T-cell (primary cell): Measurements from ENCODE around the gene ROPN1L. TPM values are rescaled to one million over a fixed set of nuclear protein-coding genes. Genes with fewer than 3 reads are reported as not detected.

Experiments used
- ATAC-seq, 4 experiments: fragments of 200-7000 bp in 3 of 4; fragments of 150-1000 bp in 1 of 4; cut with Tn5 transposase; replicated peaks in 1 of 4; 1 replicate in 3 of 4; 2 replicates in 1 of 4; pipeline ENCODE4 v1.10.0; 2021; ENCODE audit warnings: moderate library complexity in 3 of 4, mild to moderate bottlenecking in 2 of 4, moderate number of reproducible peaks in 1 of 4
- CTCF ChIA-PET, 2 donors: fragments of 300-600 bp; sonication (Branson Sonifier 250); formaldehyde crosslinking; loops; one replicate each; lab custom pipeline; 2022; ENCODE audit warnings: antibody characterized with exemption in 2 of 2; lab: Charles Lee
- POLR2A ChIA-PET, 2 donors: fragments of 300-600 bp; sonication (Branson Sonifier 250); formaldehyde crosslinking; loops; one replicate each; lab custom pipeline; 2022; ENCODE audit warnings: antibody characterized with exemption in 2 of 2; lab: Charles Lee
- DNase-seq, 35 experiments: peaks; one replicate each; pipeline versions ENCODE4 v3.0.0 to v3.0.0-alpha.2; 2013 to 2023
- H3K27ac ChIP-seq: one replicate; pipeline ENCODE4 v1.5.1; 2013; ENCODE audit warnings: low read length
- H3K27me3 ChIP-seq, 2 experiments: replicated peaks in 1 of 2; 1 replicate in 1 of 2; 2 replicates in 1 of 2; pipeline versions ENCODE4 v1.6.1 to v1.7.0; 2013; ENCODE audit warnings: low read length in 1 of 2, mixed read lengths in 1 of 2; ENCODE audit not compliant: control insufficient read depth in 2 of 2, insufficient read depth in 2 of 2; ENCODE audit errors: extremely low read depth in 1 of 2
- H3K36me3 ChIP-seq, 2 donors: 1 replicate in 1 of 2; 2 replicates in 1 of 2; pipeline versions ENCODE4 v1.6.1 to v1.7.0; 2013; ENCODE audit warnings: low read length in 1 of 2; ENCODE audit not compliant: control insufficient read depth in 2 of 2, insufficient read depth in 1 of 2; ENCODE audit errors: extremely low read depth in 1 of 2
- H3K4me1 ChIP-seq, 2 experiments: 1 replicate in 1 of 2; 2 replicates in 1 of 2; pipeline versions ENCODE4 v1.6.1 to v1.7.0; 2013; ENCODE audit warnings: low read length in 2 of 2, mixed read lengths in 1 of 2; ENCODE audit not compliant: insufficient read depth in 2 of 2, control insufficient read depth in 1 of 2; ENCODE audit errors: extremely low read depth in 1 of 2
- H3K4me3 ChIP-seq, 2 donors: 1 replicate in 1 of 2; 2 replicates in 1 of 2; pipeline versions ENCODE4 v1.5.1 to v1.7.0; 2013; ENCODE audit warnings: mild to moderate bottlenecking in 2 of 2, low read length in 1 of 2, moderate library complexity in 1 of 2; ENCODE audit not compliant: control insufficient read depth in 1 of 2; ENCODE audit errors: extremely low read depth in 1 of 2
- H3K9me3 ChIP-seq: 2 replicates; pipeline ENCODE4 v1.7.0; 2013
- H3K27ac Mint-ChIP-seq, 2 donors: one replicate each; pipeline ENCODE4 v1.8.0; 2020 to 2021; ENCODE audit warnings: mild to moderate bottlenecking in 2 of 2, mixed read lengths in 2 of 2
- H3K27me3 Mint-ChIP-seq, 2 donors: one replicate each; pipeline ENCODE4 v1.8.0; 2021 to 2022; ENCODE audit warnings: mixed read lengths in 2 of 2
- H3K36me3 Mint-ChIP-seq: one replicate; pipeline ENCODE4 v1.8.0; 2021; ENCODE audit warnings: mixed read lengths
- H3K4me1 Mint-ChIP-seq, 3 donors: one replicate each; pipeline ENCODE4 v1.8.0; 2020 to 2022; ENCODE audit warnings: mixed read lengths in 3 of 3, mild to moderate bottlenecking in 1 of 3
- H3K4me3 Mint-ChIP-seq, 3 donors: one replicate each; pipeline ENCODE4 v1.8.0; 2020 to 2022; ENCODE audit warnings: mild to moderate bottlenecking in 3 of 3, mixed read lengths in 3 of 3, moderate library complexity in 3 of 3
- H3K9me3 Mint-ChIP-seq, 3 donors: one replicate each; pipeline ENCODE4 v1.8.0; 2020 to 2022; ENCODE audit warnings: mixed read lengths in 3 of 3
- WGBS: methylation state at CpG from one replicate; pipeline ENCODE4 v1.1.5; 2013; ENCODE audit warnings: missing lambda C conversion rate; ENCODE audit not compliant: insufficient coverage; 5-methylcytosine and 5-hydroxymethylcytosine counted together
- total RNA-seq, 35 experiments: library from RNA in 6 of 35; stranded (reverse) in 6 of 35; fragments of 120-200 nt in 1 of 35; gene quantifications; one replicate each; pipeline versions ENCODE4 v1.2.1 to v1.2.4 and lab custom pipeline; 2013 to 2026

Gene ROPN1L
- total RNA-seq, 5 donors from 2014 or later (not counting 1 experiment from before 2014, with no cell fraction given) = 0.61 to 1.5 (median 0.95) TPM

DNA sequence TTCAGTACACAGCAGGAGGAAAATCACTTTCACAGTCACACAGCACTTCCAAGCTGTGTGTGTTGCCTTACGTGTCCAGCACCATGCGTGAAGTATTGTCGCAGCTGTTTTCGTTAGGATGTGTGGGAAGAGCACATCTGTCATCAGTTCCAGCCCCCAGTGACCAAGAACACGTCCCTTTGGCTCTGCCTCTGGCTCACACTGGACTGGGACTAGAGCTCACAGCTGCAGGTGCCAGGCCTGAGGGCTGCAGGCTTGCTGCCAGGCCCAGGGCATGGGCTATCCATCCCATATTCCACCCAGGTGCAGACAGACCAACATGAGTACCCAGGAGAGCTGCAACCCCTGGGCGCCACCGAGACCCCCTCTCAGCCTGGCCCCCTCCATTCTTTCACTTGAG, 61.6 kb downstream of the ROPN1L start:
- ATAC-seq = no peak
- no peaks in the 10 kb centered on the region for H3K9me3 ChIP-seq
- Mint-ChIP-seq H3K36me3 (no peaks in the 10 kb centered on the region), H3K4me1 (no peaks in the 10 kb centered on the region), H3K27ac (no peak overlapping the region), H3K9me3 (no peaks in the 10 kb centered on the region), H3K27me3 (peaks cover 0 to 3% of the 10 kb centered on the region in 2 donors), H3K4me3 (no peak overlapping the region)
- H3K4me3 ChIP-seq = no peak overlapping the region
- DNase-seq = no peak
- H3K4me1 ChIP-seq = no peaks in the 10 kb centered on the region
- peaks cover 0 to 10% of the 10 kb centered on the region in 2 experiments for H3K27me3 ChIP-seq
- H3K27ac ChIP-seq = no peak overlapping the region
- ChIA-PET POLR2A (no interaction called here), CTCF (no interaction called here)
- no peaks in the 10 kb centered on the region for H3K36me3 ChIP-seq
- 81% methylated on average over 6 of the region's 7 CpGs for WGBS

DNA sequence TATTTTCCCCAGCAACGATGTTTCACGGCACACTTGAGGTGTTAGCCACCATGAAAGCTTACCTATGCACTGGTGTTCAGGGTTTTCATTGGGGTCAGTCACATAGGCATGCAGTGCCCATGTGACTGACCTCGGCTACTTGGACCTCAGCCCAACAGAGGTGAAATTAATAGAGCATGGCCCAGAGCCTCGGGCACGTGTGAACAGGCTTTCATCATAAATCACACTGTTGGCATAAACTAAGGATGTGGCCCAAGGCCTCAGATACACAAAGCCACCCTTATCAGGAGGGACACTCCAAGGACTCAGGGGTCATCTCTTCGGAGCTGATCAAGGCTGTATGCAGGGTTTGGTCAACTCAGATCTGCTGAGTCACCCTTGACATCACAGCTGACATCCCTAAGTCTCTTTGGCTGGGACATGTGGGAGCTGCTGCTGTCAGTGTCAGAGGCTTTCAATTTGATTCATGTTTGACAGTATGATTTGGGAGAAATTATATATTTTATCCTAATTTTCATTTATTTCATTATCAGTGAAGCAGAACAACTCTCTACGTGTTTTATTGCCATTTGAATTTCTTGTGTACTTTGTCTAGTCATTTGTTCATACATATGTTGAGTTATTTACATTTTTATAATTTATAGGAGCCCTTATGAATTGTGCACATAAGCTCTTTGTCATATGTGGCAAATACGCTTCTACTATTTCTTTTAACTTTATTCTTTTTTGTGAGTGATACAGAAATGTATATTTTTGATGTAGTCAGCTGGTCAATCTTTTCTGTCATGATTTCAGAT, 62.5 kb downstream of the ROPN1L start:
- H3K27me3 Mint-ChIP-seq = peaks cover 2 to 3% of the 10 kb centered on the region in 2 donors
- Histone ChIP-seq H3K4me3 (no peak overlapping the region), H3K27ac (no peak overlapping the region), H3K4me1 (no peaks in the 10 kb centered on the region), H3K9me3 (no peaks in the 10 kb centered on the region), H3K36me3 (no peaks in the 10 kb centered on the region), H3K27me3 (peaks cover 0 to 10% of the 10 kb centered on the region in 2 experiments)
- ChIA-PET CTCF (no interaction called here), POLR2A (no interaction called here)
- 97% methylated on average over 3 of the region's 8 CpGs for WGBS
- no peaks in the 10 kb centered on the region for H3K36me3 Mint-ChIP-seq
- ATAC-seq (no peak), DNase-seq (no peak)
- H3K4me1 Mint-ChIP-seq = no peaks in the 10 kb centered on the region
- no peak overlapping the region for H3K4me3 Mint-ChIP-seq
- H3K27ac Mint-ChIP-seq = no peak overlapping the region
- H3K9me3 Mint-ChIP-seq = no peaks in the 10 kb centered on the region

GRCh38 chr5:10505517-10506095, 63.9 kb downstream of the ROPN1L start:
- Histone ChIP-seq H3K36me3 (no peaks in the 10 kb centered on the region), H3K9me3 (no peaks in the 10 kb centered on the region), H3K4me1 (no peaks in the 10 kb centered on the region), H3K27me3 (peaks cover 0 to 10% of the 10 kb centered on the region in 2 experiments), H3K27ac (no peak overlapping the region), H3K4me3 (no peak overlapping the region)
- Mint-ChIP-seq H3K9me3 (no peaks in the 10 kb centered on the region), H3K4me1 (no peaks in the 10 kb centered on the region), H3K36me3 (no peaks in the 10 kb centered on the region), H3K27ac (no peak overlapping the region), H3K27me3 (peaks cover 3 to 5% of the 10 kb centered on the region in 2 donors), H3K4me3 (no peak overlapping the region)
- ATAC-seq = no peak
- DNase-seq = no peak
- CTCF ChIA-PET = no interaction called here
- WGBS = 88% methylated on average over 3 of the region's 8 CpGs
- POLR2A ChIA-PET = no interaction called here

DNA sequence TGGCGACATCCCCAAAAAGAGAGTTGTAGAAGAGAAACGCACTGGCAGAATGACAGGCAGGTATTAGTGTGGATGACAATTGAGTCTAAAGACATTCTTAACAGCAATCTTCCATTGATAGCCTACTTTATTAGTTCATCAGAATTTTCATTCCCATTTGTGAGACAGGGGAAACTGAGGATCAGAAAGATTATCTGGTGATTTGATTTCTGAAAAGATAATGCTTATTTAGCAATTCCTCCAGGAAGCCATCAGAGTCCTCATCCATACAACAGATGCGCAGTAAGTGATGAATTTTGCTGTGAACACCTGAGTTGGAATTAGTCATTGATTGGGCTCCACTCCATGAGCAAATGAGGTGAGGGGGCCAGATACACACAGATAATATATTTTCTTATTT, 64.9 kb downstream of the ROPN1L start:
- Histone ChIP-seq H3K27me3 (peaks cover 0 to 13% of the 10 kb centered on the region in 2 experiments), H3K27ac (no peak overlapping the region), H3K4me1 (no peaks in the 10 kb centered on the region), H3K9me3 (no peaks in the 10 kb centered on the region), H3K4me3 (no peak overlapping the region), H3K36me3 (no peaks in the 10 kb centered on the region)
- H3K9me3 Mint-ChIP-seq = no peaks in the 10 kb centered on the region
- DNase-seq = no peak
- no peak overlapping the region for H3K27ac Mint-ChIP-seq
- H3K4me1 Mint-ChIP-seq = no peaks in the 10 kb centered on the region
- ChIA-PET CTCF (no interaction called here), POLR2A (no interaction called here)
- H3K27me3 Mint-ChIP-seq = peaks cover 3 to 5% of the 10 kb centered on the region in 2 donors
- no peaks in the 10 kb centered on the region for H3K36me3 Mint-ChIP-seq
- H3K4me3 Mint-ChIP-seq = no peak overlapping the region
- WGBS = no CpG with 5 or more reads among the region's 3 CpGs
- no peak for ATAC-seq

DNA sequence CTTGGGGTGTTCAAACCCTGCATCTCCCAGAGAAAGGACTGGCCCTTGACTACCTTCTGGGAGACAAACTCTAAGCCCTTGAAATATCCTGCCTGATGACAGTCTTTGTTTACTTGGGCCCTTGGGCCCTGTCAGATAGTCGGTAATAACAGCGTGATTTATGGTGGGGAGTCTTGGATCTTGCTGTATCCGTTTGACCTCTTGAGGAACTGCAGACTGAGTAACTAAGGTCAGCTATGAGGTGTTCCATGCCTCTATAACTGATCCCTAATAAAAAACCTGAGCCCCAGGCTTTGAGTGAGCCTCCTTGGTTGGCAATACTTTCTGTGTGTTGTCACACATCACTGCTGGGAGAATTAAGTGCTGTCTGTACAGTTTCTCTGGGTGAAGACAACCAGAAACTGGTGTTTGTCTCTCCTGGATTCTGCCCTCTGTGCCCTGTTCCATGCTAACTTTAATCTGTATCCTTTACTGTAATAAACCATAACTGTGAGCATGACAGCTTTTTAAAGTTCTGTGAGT, 66.0 kb downstream of the ROPN1L start:
- ChIA-PET POLR2A (no interaction called here), CTCF (no interaction called here)
- no peak for ATAC-seq
- Mint-ChIP-seq H3K4me3 (no peak overlapping the region), H3K27ac (no peak overlapping the region), H3K9me3 (no peaks in the 10 kb centered on the region), H3K4me1 (no peaks in the 10 kb centered on the region), H3K36me3 (no peaks in the 10 kb centered on the region), H3K27me3 (peaks cover 3 to 5% of the 10 kb centered on the region in 2 donors)
- no peaks in the 10 kb centered on the region for H3K9me3 ChIP-seq
- H3K36me3 ChIP-seq = no peaks in the 10 kb centered on the region
- H3K27me3 ChIP-seq = peaks cover 0 to 18% of the 10 kb centered on the region in 2 experiments
- no peak overlapping the region for H3K4me3 ChIP-seq
- H3K27ac ChIP-seq = no peak overlapping the region
- no peak for DNase-seq
- no peaks in the 10 kb centered on the region for H3K4me1 ChIP-seq
- WGBS = 100% methylated on average over 2 of the region's 3 CpGs

- Histone ChIP-seq H3K4me3 (no peak overlapping the region), H3K36me3 (no peaks in the 10 kb centered on the region), H3K27ac (no peak overlapping the region), H3K9me3 (no peaks in the 10 kb centered on the region), H3K4me1 (no peaks in the 10 kb centered on the region), H3K27me3 (peaks cover 0 to 20% of the 10 kb centered on the region in 2 experiments)
- H3K4me1 Mint-ChIP-seq = no peaks in the 10 kb centered on the region
- H3K27ac Mint-ChIP-seq = no peak overlapping the region
- 100% methylated on average over 2 of the region's 9 CpGs for WGBS
- no peaks in the 10 kb centered on the region for H3K36me3 Mint-ChIP-seq
- H3K4me3 Mint-ChIP-seq = no peak overlapping the region
- H3K27me3 Mint-ChIP-seq = peaks cover 0 to 11% of the 10 kb centered on the region in 2 donors
- no peaks in the 10 kb centered on the region for H3K9me3 Mint-ChIP-seq
- DNase-seq (no peak), ATAC-seq (no peak)
- POLR2A ChIA-PET = no interaction called here
- CTCF ChIA-PET = interaction anchor here (0.6 kb wide), 2 partner anchors 8 to 18 kb away, joined by 3 read pairs; no protein-coding TSS in a partner anchor
Measured at GRCh38 chr5:10509575-10509974, 67.9 kb downstream of the ROPN1L start.
